Dermis microvascular lymphatic vessel endothelial cell (primary cell): ENCODE measurements around the gene HPCAL1. TPM values are rescaled to one million over a fixed set of nuclear protein-coding genes. Genes with fewer than 3 reads are reported as not detected.

Experiments used
- DNase-seq, 2 donors: peaks; one replicate each; pipeline versions ENCODE4 v3.0.0 to v3.0.0-alpha.2; 2010; ENCODE audit warnings: low read depth in 2 of 2
- total RNA-seq: library from RNA; depleted of rRNA; stranded (reverse); fragments of >200 nt; gene quantifications from 2 replicates; pipeline ENCODE4 v1.2.1, GENCODE V29; 2014

The HPCAL1 gene
- total RNA-seq, 1 donor from 2014 or later, result 34.3 TPM

DNA sequence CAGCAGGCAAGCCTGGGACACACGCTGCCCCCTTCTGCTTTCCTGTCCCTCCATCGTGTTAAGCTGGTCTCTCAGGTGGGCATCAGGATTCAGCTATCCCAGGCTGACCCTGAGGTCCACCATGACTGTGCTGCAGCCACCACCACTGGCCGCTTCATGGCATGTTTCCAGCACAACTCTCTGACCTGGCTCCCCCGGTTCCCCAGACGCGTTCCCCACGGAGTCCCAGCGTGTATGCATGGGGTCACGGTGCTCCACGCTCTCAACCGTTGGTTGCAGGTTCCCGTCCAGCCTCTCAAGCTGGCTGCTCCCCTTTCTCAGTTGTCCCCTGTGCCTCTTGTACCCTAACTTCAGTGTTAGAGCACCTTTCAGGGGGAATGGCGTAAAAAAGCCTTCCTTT lies 20.3 kb downstream of the HPCAL1 start:
- DNase-seq, result no peak

DNA sequence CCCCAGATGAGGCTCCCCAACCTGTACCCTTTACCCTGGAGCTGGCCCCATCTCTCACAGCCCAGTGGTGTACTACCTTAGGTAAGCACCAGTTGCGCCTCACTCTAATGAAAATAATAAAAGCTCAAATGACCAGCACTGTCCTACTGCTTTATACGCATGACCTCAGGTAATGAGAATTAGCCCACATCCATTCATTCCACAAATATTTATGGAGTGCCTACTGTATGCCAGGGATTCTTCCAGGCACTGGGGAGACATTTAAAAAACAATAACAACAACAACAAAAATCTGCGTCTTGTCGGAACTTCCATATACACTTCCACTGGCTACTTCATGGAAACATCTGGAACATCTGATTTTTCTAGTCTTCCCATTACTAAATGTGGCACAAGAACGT lies 20.8 kb downstream of the HPCAL1 start:
- DNase-seq, result no peak

DNA sequence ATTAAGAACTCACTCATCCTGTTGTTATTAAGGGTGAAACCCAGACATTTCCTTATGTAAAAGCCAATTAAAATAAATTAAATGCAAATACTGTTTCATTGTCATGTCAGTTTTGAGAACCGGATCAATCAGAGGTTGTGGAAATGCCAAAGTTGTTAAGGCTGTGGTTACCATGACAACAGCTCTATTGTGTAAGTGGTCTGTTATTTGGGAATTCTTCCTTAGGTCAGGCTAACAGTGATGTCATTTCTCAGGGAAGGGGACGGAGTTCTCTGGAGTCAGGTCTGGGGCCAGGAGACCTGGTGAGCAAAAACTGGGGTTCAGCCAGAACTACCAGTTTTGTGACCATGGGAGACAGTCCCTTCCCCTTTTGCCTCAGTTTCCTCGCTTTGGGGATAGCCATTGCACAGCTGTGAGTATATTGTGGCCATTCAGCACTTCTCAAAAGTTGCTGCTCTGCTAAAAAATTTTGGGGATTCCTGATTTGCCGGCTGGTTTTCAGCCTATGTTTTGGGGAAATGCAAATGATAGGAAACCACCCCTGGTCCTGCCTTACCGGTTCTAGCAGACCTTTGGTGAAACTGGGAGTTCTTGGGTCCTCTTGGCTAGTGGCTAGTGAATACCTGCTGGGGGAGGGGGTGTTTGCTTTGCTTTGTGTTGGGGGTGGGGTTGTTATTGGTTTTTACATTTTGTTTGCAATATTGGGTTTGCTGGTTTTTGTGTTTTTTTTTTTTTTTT lies 21.6 kb downstream of the HPCAL1 start:
- DNase-seq, result peak; percentile 56 to 89

DNA sequence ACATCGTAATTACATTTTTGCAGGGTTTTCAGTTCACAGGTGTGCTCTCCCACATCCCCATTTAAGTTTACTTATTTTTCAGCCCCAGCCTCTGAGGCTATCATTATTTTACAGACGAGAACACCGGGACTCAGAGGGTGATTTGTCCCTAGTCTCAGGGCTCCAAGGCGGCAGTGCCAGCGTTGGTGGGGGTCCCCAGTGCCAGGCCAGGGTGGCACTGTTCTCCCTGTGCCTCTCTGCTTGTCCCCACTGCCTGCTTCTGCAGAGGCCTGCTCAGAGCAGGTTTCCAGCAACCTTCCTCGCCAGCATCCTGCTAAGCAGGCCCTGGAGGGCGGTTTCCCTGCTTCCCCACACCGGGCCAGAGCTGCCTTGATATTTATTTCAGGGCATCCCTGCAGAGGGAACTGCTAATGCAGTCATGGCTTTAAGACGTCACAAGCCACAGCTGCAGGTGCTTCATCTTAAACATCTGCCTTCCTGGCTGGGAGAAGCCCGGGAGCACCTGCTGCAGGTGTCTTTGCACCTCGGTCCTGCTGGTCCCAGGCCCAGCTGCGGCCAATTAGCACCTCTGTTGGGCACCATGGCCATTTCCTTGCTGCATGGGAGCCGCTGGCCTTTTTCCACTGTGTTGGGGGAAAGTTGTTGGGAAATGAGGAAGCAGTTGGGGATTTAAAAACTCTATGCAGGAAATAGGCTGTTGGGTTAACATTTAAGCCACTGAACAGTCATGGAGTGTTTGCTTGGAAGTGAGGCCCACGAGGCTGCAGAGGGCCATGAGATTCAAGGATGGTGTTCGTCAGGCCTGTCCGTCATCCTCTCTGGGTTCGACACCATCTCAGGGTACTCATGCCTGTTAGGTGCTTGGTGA lies 22.8 kb downstream of the HPCAL1 start:
- no peak for DNase-seq

DNA sequence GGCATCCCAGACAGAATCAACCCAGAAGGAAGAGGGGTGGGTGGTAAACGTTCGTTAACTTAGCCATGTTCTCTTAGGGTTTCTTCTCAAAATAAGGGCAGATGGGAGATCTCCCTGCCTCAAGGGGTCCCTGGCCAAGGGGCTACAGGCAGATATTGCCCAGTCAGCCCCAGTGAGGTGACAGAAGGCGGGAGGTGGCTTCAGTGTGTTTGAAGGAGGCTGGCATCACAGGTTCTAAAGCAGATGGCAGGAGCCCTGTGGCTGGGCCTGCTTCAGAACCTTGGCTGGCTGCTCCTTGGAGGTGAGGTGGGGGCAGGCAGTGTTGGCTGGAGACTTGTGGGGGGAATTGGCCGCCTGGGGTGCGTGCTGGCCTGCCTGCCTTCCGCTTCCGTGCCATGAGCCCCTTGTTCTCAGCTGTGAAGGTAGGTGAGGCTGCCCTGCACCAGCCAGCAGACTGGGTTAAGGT lies 23.5 kb downstream of the HPCAL1 start:
- DNase-seq, result no peak

DNA sequence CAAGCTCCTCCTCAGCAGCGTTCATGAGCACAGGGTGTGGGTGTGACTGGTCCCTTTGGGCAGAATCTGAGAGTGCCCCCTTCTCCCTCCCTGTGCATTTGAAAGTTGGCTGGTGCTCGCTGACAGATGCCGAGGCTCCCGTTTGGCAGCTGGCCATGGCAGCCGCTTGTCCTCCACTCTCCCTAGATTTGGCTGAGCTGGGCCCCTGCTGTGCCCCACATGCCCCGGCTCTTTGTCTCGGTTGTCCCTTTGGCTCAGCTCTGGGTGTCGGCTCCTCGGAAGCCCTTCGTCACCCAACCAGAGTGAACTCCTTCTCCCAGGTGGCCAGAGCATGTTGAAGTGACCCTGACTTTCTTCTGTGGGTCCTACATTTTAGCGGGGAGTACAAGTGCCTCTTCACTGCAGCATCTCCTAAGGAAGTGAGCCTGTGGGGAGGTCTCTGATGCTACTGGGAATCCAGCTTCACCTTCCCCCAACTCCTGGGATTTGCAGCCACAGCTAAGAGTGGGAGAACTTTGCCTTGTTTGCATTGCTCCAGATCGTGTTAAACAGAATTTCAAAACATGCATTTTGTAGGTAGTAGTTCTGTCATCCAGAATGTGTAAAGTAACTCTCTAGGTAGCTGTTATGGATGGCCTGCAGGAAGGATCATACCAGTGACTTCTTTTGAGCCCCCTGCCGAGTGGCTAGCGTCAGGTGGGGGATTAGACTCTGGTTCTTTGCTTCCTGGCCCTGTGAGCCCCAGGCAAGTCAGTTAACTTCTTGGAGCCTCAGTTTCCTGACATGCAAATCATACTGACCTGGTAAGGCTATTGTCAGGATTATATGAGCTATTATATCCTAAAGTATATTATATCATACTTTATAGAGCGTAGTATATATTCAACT lies 24.2 kb downstream of the HPCAL1 start:
- no peak for DNase-seq

DNA sequence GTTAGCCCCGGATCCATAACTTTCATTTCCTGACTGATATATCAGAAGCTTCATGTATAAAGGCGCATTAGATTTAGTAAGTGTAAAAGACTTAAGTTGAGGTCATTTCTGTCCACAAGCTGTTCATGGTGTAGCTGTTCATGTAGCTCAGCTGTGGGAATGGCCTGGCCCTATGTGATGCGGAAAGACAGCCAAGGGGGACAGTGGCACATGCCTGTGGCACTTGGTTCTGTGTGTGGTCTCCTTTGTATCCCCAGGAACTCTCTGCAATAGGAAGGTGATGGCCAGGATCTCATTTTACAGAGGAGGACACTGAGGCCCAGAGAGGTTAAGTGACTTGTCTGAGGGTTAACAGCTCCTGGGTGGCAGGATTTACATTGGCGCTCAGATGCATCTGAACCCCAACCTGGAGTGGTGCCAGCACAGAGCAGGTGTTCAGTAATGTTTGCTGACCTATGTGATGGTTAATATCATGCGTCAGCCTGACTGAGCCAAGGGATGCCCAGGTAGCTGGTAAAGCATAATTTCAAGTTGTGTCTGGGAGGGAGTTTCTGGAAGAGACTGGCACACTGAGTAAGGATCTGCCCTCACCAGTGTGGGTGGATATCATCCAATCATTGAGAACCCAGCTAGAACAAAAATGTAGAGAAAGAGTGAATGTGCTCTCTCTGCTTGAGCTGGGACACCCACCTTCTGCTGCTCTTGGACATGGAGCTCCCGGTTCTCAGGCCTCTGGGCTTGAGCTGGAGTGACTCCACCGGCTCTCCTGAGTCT lies 25.4 kb downstream of the HPCAL1 start:
- DNase-seq, result no peak

DNA sequence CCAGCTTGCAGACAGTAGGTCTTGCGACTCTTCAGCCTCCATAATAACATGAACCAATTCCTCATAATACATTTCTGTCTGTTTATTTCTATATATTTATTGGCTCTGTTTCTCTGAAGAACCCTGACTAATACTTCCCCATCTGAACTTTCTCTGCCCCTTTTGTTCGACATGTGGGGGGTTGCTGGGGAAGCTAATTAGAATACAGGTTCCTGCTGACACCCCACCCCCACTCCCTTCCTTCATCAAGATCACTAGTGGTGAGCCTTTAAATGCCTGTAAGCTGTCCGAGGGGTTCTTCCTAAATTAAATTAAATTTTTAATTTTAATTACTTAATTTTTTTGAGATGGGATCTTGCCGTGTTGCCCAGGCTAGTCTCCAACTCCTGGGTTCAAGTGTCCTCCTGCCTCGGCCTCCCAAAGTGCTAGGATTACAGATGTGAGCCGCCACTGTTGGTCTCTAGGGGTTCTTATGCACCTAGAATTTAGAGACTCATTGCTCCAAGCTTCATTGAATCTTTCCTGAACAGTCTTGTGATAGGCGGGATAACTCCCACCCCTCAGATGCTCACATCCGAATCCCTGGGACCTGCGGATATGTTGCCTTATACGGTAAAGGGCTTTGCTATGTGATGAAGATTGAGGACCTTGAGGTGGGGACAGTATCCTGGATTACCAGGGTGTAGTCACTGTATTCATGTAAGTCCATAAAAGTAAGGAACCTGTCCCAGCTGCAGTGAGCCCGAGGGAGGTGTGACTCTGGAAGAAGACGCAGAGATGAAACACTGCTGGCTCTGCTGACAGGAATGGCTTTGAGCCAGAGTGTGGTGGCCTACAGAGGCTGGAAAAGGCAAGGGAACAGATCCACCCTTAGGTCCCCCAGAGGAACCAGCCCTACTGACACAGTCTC lies 26.2 kb downstream of the HPCAL1 start:
- DNase-seq, result peak in 1 of 2 donors; percentile 45

DNA sequence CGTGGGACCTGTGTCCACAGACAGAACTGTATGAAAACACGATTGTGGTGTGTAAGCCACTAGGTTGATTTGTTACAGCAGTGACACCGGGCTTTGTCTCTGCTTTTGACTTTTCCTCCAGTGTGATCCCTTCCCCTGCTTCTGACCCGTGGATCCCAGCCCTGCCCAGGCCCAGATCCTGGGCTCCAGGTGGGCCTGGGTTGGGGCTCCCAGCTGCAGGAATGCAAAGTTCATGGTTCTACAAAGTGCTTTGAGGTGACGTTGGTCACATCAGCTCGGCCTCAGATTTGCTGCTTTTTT lies 26.8 kb downstream of the HPCAL1 start:
- DNase-seq, result no peak

DNA sequence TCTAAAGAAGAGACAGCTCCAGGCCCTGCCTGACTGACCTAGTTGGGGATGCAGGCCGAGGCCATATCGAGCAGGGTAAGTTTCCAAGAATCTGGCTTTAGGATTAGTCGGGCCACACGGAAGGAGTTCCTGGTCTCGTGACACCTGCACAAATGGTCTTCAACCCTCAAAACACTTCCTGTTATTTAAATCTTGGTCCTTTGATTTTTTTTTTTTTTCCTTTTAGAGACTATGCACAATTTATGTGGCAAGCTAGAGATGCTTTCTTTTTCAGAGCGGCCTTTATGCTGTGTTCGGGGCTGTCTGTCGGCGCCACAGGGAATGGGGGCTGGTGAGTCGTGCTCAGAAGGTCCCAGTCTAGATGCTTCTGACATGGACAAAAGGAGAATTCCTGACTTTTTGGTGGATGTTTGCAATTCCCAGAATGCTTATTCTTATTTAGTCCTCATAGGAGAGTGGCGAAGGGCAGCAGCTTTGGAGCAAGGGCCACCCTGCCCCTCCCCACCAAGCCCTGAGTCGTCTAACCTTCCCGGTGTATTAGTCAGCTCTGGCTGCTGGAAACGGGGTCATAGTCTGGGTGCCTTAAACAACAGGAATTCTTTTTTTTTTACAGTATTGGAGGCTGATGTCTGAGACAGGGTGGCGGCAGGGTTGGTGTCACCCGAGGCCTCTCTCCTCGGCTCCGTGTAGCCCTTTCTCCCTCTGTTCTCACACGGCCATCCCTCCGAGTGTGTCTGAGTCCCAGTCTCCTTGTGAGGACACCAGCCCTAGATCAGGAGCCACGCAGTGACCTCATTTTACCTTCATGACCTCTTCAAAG lies 27.4 kb downstream of the HPCAL1 start:
- DNase-seq, result peak in 1 of 2 donors; percentile 86

DNA sequence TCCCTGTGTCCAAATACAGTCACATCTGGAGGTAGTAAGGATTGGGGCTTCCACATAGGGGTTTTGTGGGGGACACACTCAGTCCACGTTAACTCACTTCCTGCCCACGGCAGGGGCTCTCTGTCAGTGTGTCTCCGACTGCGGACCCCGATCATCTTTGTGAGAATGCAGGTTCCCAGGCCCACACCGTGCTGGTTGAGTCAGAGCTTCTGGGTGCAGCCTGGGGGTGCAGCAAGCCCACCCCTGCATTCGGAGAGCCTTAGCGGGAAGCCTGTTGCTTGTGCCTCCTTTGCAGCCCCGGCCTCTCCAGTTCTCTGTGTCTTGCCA lies 28.0 kb downstream of the HPCAL1 start:
- DNase-seq, result no peak

DNA sequence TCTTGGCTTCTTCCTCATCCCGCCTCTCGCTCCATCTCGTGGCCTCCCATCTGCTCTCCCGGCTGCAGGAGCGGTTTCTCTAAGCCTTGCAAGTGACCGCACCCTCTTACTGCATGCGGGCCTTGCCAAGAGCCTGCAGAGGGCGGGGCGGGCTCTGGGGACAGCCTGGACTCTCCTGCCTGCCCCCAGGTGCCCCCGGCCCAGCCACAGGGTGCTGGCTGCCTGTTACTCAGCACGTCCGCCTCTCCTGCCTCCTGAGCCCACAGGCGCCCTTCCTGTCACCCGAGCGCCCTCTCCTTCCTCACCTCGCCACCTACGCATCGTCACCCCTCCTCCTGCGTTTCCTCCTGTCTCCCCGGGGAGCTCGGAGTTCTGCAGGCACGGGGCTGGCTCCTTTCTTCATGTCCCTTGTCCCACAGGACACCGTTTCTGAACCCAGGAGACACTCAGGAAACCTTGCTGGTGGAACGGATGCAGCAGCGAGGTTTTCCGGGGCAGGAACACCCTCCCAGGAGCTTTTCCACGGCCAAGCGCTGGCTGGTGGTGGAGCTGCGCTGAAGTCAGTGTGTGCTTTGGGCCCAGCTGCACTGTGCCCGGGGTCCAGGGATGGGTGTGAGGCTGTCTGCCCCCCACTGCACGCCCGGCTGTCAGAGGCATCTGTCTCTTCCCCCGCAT lies 28.5 kb downstream of the HPCAL1 start:
- DNase-seq, result peak; percentile 9 to 56

DNA sequence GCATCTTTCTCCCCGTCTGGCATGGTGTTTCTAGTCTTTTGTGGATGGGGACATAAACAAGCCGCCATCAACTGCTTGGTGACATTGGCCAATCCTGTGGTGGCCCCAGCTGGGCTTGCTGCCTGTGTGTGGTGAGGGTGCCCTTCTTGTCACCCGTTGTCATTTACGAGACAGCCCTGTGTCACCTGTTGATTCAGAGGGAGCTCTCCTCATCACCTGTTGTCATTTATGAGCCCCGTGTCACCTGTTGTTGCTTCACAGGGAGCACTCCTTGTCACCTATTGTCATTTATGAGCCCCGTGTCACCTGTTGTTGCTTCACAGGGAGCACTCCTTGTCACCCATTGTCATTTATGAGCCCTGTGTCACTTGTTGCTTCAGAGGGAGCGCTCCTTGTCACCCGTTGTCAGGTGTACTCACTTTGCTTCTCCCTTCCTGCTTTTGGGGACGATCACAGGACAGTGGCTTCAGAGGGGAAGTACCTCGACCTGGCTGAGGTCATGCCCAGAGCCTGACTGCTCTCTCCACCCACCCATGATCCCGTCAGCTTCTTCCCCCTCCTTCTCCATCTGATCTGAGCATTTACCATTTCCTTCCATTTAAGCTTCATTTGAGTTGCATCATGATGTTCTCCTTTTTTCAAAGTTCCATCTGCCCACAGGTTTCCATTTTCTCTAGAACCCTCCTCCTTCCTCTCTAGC lies 29.1 kb downstream of the HPCAL1 start:
- no peak for DNase-seq

DNA sequence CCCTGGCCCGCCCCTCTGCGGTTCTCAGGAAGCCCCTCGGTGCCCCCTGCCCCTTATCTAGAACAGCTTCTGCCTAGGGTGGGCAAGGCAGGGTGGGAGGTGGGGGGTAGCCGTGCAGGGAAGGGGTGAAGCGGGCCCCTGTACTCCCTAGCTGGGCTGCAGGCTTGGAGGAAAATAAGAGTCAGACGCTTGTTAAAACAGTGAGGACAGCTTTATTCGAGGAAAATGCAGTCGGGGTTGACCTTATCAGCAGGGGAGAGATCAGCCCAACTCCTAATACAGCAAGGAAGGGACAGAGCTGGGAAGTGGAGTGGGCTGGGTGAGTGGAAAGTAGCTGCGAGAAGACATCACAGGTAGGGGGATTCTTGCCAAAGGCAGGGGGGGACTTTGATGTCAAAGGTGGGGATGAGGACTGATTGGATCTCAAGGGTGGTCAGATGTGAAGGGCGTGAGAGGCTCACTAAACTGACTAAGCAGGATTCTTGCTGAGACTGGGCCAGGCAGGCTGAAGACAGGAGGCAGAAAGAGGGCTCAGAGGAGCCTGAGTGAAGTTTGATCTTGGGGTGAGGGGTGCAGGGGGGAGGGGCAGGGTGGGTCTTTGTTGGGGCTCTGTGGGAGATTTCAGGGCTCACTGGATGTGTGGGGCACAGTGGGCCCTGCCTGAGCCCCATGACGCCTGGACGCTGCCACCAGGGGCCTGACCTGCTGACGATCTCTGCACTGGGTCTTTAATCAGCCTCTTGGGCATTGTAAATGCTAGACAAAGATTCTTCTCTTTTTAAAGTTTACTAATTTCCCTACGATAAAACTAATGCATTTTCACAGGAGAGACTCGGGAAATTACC lies 29.9 kb downstream of the HPCAL1 start:
- no peak for DNase-seq

DNA sequence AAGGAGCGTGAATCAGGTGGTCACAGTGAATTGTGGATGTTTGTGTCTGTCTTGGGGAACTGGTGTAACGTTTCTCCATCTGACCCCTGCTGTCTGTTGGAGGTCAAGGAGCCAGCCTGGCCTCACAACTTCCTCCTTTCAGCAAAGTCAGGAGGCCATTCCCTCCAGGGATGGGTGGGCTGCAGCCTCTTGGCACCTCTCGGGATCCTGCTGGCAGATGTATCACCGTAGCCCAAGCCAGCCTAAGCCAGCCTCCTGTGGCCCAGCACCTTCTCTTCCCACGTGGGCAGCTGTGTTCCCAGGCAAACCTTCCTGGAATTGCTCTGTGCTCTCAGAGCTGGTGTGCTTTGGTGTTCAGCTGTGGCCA lies 30.5 kb downstream of the HPCAL1 start:
- DNase-seq, result no peak

DNA sequence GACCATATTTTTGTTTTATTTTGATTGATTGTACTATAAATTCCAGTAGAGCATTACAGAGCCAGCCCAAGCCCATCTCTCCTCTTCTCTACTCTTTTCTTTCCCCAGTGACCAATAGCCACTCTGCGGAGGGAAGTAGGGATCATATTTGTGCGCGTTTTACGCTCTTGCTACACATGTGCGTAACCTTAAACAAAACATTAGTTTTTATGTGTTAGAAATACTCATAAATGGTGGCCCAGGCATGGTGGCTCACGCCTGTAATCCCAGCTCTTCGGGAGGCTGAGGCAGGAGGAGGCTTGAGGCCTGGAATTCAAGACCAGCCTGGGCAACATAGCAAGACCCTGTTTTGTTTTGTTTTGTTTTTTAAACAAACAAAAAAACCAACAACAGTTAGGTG lies 31.3 kb downstream of the HPCAL1 start:
- DNase-seq, result no peak
